HG03342 (cell line): ENCODE measurements around the gene WIF1.

Source experiments
- ATAC-seq: cut with Tn5 transposase; IDR thresholded peaks from one replicate; pipeline ENCODE4 v1.9.1; 2021; ENCODE audit warnings: mild to moderate bottlenecking, moderate library complexity; ENCODE audit not compliant: unreplicated experiment

Gene WIF1

GRCh38 chr12:65039301-65039700, 81.8 kb downstream of the WIF1 start:
- ATAC-seq = no peak

GRCh38 chr12:65025136-65025535, 96.0 kb downstream of the WIF1 start:
- no peak for ATAC-seq

- ATAC-seq = no peak
These were observed 97.6 kb downstream of the WIF1 start for GRCh38 chr12:65023485-65023884.

- ATAC-seq = no peak
These were observed 98.1 kb downstream of the WIF1 start for GRCh38 chr12:65022960-65023359.

- no peak for ATAC-seq
These were observed 98.7 kb downstream of the WIF1 start for GRCh38 chr12:65022421-65022820.

- no peak for ATAC-seq
These were observed 101.3 kb downstream of the WIF1 start for GRCh38 chr12:65019696-65020234.

GRCh38 chr12:65016881-65017650, 104.0 kb downstream of the WIF1 start:
- no peak for ATAC-seq

- ATAC-seq = no peak
These were observed 105.3 kb downstream of the WIF1 start for GRCh38 chr12:65015850-65016249.

GRCh38 chr12:65014504-65015271, 106.4 kb downstream of the WIF1 start:
- no peak for ATAC-seq

- no peak for ATAC-seq
These were observed 110.7 kb downstream of the WIF1 start for GRCh38 chr12:65010437-65010836.

- no peak for ATAC-seq
These were observed 115.4 kb downstream of the WIF1 start for GRCh38 chr12:65005716-65006115.

GRCh38 chr12:65004270-65004669, 116.8 kb downstream of the WIF1 start:
- no peak for ATAC-seq
